Psoas muscle (tissue), 8 donors: ENCODE data around the gene NET1. TPM values are rescaled to one million over a fixed set of nuclear protein-coding genes. Genes with fewer than 3 reads are reported as not detected.

Experiments
- ATAC-seq, 4 donors: fragments of 200-7000 bp; cut with Tn5 transposase; one replicate each; pipeline ENCODE4 v1.9.1; 2020; ENCODE audit warnings: moderate library complexity in 3 of 4, mild to moderate bottlenecking in 2 of 4
- DNase-seq, 2 donors: peaks; one replicate each; pipeline ENCODE4 v3.0.0-alpha.2; 2020
- H3K27ac ChIP-seq: fragments of 200-600 bp; one replicate; pipeline ENCODE4 v1.8.0; 2022
- H3K27me3 ChIP-seq, 3 donors: fragments of 200-600 bp in 1 of 3; one replicate each; pipeline versions ENCODE4 v1.6.1 to v1.8.0; 2013 to 2022; ENCODE audit warnings: low read length in 2 of 3, mild to moderate bottlenecking in 2 of 3, moderate library complexity in 1 of 3; ENCODE audit not compliant: insufficient read depth in 3 of 3
- H3K36me3 ChIP-seq, 2 donors: fragments of 200-600 bp in 1 of 2; one replicate each; pipeline versions ENCODE4 v1.6.1 to v1.8.0; 2013 to 2022; ENCODE audit warnings: low read depth in 1 of 2, mild to moderate bottlenecking in 1 of 2, moderate library complexity in 1 of 2; ENCODE audit not compliant: insufficient read depth in 1 of 2
- H3K4me1 ChIP-seq: fragments of 200-600 bp; one replicate; pipeline ENCODE4 v1.8.0; 2022
- H3K4me3 ChIP-seq: fragments of 200-600 bp; one replicate; pipeline ENCODE4 v1.8.0; 2022; ENCODE audit warnings: mild to moderate bottlenecking
- H3K9me3 ChIP-seq: fragments of 200-600 bp; one replicate; pipeline ENCODE4 v1.8.0; 2022
- WGBS, 3 donors: extraction: QIAGEN DNeasy Blood & Tissue Kit; methylation state at CpG; one replicate each; pipeline versions ENCODE4 v1.1.6 to v1.1.7; 2013; 5-methylcytosine and 5-hydroxymethylcytosine counted together
- intact Hi-C, 2 donors: fragments of 100-400 bp; cut with DNase I; formaldehyde crosslinking; loops; one replicate each; pipeline versions ENCODE4 v1.11.0 to v1.14.2; 2022
- polyA plus RNA-seq, 3 donors: library from polyadenylated mRNA; stranded (reverse); fragments of 200-250 nt; gene quantifications; one replicate each; pipeline ENCODE4 v1.2.3, GENCODE V29; 2013
- total RNA-seq, 4 donors: library from RNA; stranded (reverse); fragmentation: NEBNext Ultra II Directional in 2 of 4; extraction: Animal tissue kit (Norgen Biotek cat#: 25700) in 2 of 4; gene quantifications; one replicate each; pipeline versions ENCODE4 v1.2.1 to v1.2.4, GENCODE V29; 2021 to 2023
- TF ChIP-seq, protein P1 (sequence below): fragments of 200-600 bp; IDR thresholded peaks from one replicate; pipeline ENCODE4 v1.8.0; 2022; ENCODE audit warnings: antibody characterized with exemption
- donor health status: healthy with polysubstance abuse.
- donor health status: DM: no; HTN: no; CAD: no; lungs with moderate emphysema.
- donor health status: Bipolar disorder and iron deficiency.
- donor health status: healthy.
- donor health status: DM: yes; HTN: yes; CAD: no.
- donor health status: DM: no; HTN: no; CAD: no.
- donor health status: DM: no; HTN: no; CAD: no.
- donor health status: DM: yes; HTN: yes; CAD: no.

NET1 gene
- total and polyA plus RNA-seq, 7 donors = 14.3 to 44.0 (median 35.6) TPM

GRCh38 chr10:5464546-5464945 is 52.2 kb downstream of the NET1 start:
- no peaks in the 10 kb centered on the region for H3K4me1 ChIP-seq
- ATAC-seq (no peak), DNase-seq (no peak)
- H3K27me3 ChIP-seq = no peaks in the 10 kb centered on the region
- TF ChIP-seq, protein P1, sequence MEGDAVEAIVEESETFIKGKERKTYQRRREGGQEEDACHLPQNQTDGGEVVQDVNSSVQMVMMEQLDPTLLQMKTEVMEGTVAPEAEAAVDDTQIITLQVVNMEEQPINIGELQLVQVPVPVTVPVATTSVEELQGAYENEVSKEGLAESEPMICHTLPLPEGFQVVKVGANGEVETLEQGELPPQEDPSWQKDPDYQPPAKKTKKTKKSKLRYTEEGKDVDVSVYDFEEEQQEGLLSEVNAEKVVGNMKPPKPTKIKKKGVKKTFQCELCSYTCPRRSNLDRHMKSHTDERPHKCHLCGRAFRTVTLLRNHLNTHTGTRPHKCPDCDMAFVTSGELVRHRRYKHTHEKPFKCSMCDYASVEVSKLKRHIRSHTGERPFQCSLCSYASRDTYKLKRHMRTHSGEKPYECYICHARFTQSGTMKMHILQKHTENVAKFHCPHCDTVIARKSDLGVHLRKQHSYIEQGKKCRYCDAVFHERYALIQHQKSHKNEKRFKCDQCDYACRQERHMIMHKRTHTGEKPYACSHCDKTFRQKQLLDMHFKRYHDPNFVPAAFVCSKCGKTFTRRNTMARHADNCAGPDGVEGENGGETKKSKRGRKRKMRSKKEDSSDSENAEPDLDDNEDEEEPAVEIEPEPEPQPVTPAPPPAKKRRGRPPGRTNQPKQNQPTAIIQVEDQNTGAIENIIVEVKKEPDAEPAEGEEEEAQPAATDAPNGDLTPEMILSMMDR = no peak
- H3K27ac ChIP-seq = no peak overlapping the region
- H3K9me3 ChIP-seq = no peaks in the 10 kb centered on the region
- H3K36me3 ChIP-seq = peaks cover 0 to 8% of the 10 kb centered on the region in 2 donors
- H3K4me3 ChIP-seq = no peak overlapping the region
- WGBS, 3 donors = 33 to 55% (median 41%) methylated on average over 5 of the region's 5 CpGs
- intact Hi-C loops = loop anchor here in 1 of 2 donors (5.0 kb wide), 1 partner anchor 148 kb away; no protein-coding TSS in a partner anchor

- TF ChIP-seq, protein P1 = no peak
- Histone ChIP-seq H3K36me3 (no peaks in the 10 kb centered on the region), H3K27ac (no peak overlapping the region), H3K4me3 (no peak overlapping the region), H3K4me1 (no peaks in the 10 kb centered on the region), H3K9me3 (no peaks in the 10 kb centered on the region), H3K27me3 (no peaks in the 10 kb centered on the region)
- ATAC-seq = no peak
- intact Hi-C loops = no loop called here
- whole genome bisulfite sequencing, 3 donors = 75 to 79% (median 77%) methylated on average over 12 of the region's 12 CpGs
- DNase-seq = no peak
Measured at GRCh38 chr10:5465976-5466450, 53.7 kb downstream of the NET1 start.

GRCh38 chr10:5466451-5467206 is 54.3 kb downstream of the NET1 start:
- DNase-seq = no peak
- no peak overlapping the region for H3K27ac ChIP-seq
- peak in 1 of 4 donors; percentile 23 for ATAC-seq

GRCh38 chr10:5467207-5467535 is 54.8 kb downstream of the NET1 start:
- no peaks in the 10 kb centered on the region for H3K9me3 ChIP-seq
- H3K4me1 ChIP-seq = no peaks in the 10 kb centered on the region
- no peak overlapping the region for H3K27ac ChIP-seq
- TF ChIP-seq, protein P1 = no peak
- H3K4me3 ChIP-seq = no peak overlapping the region
- no peaks in the 10 kb centered on the region for H3K36me3 ChIP-seq
- no peak for DNase-seq
- no peak for ATAC-seq
- no peaks in the 10 kb centered on the region for H3K27me3 ChIP-seq
- intact Hi-C loops = no loop called here
- 61 to 73% (median 70%) methylated on average over 8 of the region's 8 CpGs for WGBS, 3 donors

More at GRCh38 chr10:5466451-5467206, 54.3 kb downstream of the NET1 start:
- Histone ChIP-seq H3K4me3 (no peak overlapping the region), H3K9me3 (no peaks in the 10 kb centered on the region), H3K36me3 (no peaks in the 10 kb centered on the region), H3K4me1 (no peaks in the 10 kb centered on the region), H3K27me3 (no peaks in the 10 kb centered on the region)
- WGBS, 3 donors = 68 to 73% (median 71%) methylated on average over 18 of the region's 18 CpGs
- intact Hi-C loops = no loop called here
- TF ChIP-seq, protein P1 = no peak
